GM12878 (cell line): Measurements from ENCODE around the gene RACK1. TPM values are rescaled to one million over a fixed set of nuclear protein-coding genes. Genes with fewer than 3 reads are reported as not detected.
A peak's percentile ranks its signal among the peaks of the same experiment; 100 is the strongest.

Experiments
- ATAC-seq: fragments of 200-7000 bp; cut with Tn5 transposase; 3 replicates; pipeline ENCODE4 v1.9.1; 2020; ENCODE audit warnings: mild to moderate bottlenecking, moderate library complexity
- BruUV-seq: library from RNA; stranded (reverse); fragments of 400-500 nt; replicated peaks from 2 replicates; lab custom pipeline; 2021; lab: Mats Ljungman, UMichigan
- CTCF ChIA-PET: fragments of 300-600 bp; sonication (Branson Sonifier 250); formaldehyde crosslinking; extraction: SDS; loops from one replicate; lab custom pipeline; 2021; ENCODE audit warnings: inconsistent platforms; lab: Yijun Ruan, JAX
- POLR2A ChIA-PET: fragments of 350-600 bp; formaldehyde crosslinking; extraction: SDS; loops from one replicate; lab custom pipeline; 2021; ENCODE audit warnings: inconsistent platforms; lab: Charles Lee
- RAD21 ChIA-PET: fragments of 300-600 bp; sonication (Branson Sonifier 250); formaldehyde crosslinking; loops from one replicate; lab custom pipeline; 2023; ENCODE audit warnings: antibody characterized with exemption; ENCODE audit not compliant: unreplicated experiment; lab: Charles Lee
- SMC1A ChIA-PET: fragments of 300-600 bp; sonication (Branson Sonifier 250); formaldehyde crosslinking; loops from one replicate; lab custom pipeline; 2023; ENCODE audit not compliant: unreplicated experiment, uncharacterized antibody; lab: Charles Lee
- DNase-seq: peaks from one replicate; pipeline ENCODE4 v3.0.0-alpha.2; 2011; ENCODE audit warnings: low read depth, low spot score
- FAIRE-seq: peaks from 3 replicates; lab custom pipeline; 2011; peaks lifted over from hg19 to GRCh38; lab: Jason Lieb, UNC
- H2AFZ ChIP-seq: 2 replicates; pipeline ENCODE4 v1.6.0; 2011; ENCODE audit warnings: low read depth, low read length, control low read depth; ENCODE audit not compliant: control insufficient read depth
- H3K27ac ChIP-seq: 2 replicates; pipeline ENCODE4 v1.5.1; 2011; ENCODE audit warnings: control low read depth; ENCODE audit not compliant: control insufficient read depth, insufficient read depth
- H3K27me3 ChIP-seq, 2 experiments: replicated peaks in 1 of 2; 2 replicates each; pipeline versions ENCODE4 v1.6.0 to v1.6.1; 2011; ENCODE audit warnings: low read length in 1 of 2; ENCODE audit not compliant: control insufficient read depth in 2 of 2, insufficient read depth in 2 of 2
- H3K36me3 ChIP-seq, 2 experiments: 2 replicates each; pipeline ENCODE4 v1.5.1; 2011; ENCODE audit warnings: low read length in 1 of 2; ENCODE audit not compliant: control insufficient read depth in 2 of 2, insufficient read depth in 2 of 2
- H3K4me1 ChIP-seq: 2 replicates; pipeline ENCODE4 v1.6.1; 2011; ENCODE audit warnings: mild to moderate bottlenecking, low read length, moderate library complexity, mixed read lengths; ENCODE audit not compliant: control insufficient read depth, insufficient read depth
- H3K4me2 ChIP-seq: 2 replicates; pipeline ENCODE4 v1.6.0; 2011; ENCODE audit warnings: control low read depth; ENCODE audit not compliant: control insufficient read depth, insufficient read depth
- H3K4me3 ChIP-seq: fragments of 200-600 bp; sonication (generic); 2 replicates; pipeline ENCODE4 v1.5.1; 2016
- H3K79me2 ChIP-seq: 2 replicates; pipeline ENCODE4 v1.6.0; 2011; ENCODE audit warnings: low read length; ENCODE audit not compliant: control insufficient read depth, insufficient read depth
- H3K9ac ChIP-seq: 2 replicates; pipeline ENCODE4 v1.8.0; 2011; ENCODE audit warnings: low read length, control low read depth, mixed read lengths; ENCODE audit not compliant: control insufficient read depth, insufficient read depth
- H3K9me3 ChIP-seq: replicated peaks from 3 replicates; pipeline ENCODE4 v1.5.1; 2011; ENCODE audit warnings: mild to moderate bottlenecking, low read length; ENCODE audit not compliant: control insufficient read depth, insufficient read depth
- H4K20me1 ChIP-seq: 2 replicates; pipeline ENCODE4 v1.6.0; 2011; ENCODE audit not compliant: control insufficient read depth, insufficient read depth
- CREB1 ChIP-seq: IDR thresholded peaks from 2 replicates; pipeline ENCODE4 v1.6.1; 2012; ENCODE audit warnings: low read depth, mild to moderate bottlenecking, inconsistent platforms
- FOXM1 ChIP-seq: IDR thresholded peaks from 2 replicates; pipeline ENCODE4 v1.6.1; 2012; ENCODE audit warnings: low read depth, mild to moderate bottlenecking, inconsistent platforms, low read length, moderate library complexity
- HDAC6 ChIP-seq: fragments of 200-600 bp; sonication (generic); IDR thresholded peaks from one replicate; pipeline ENCODE4 v1.8.0; 2017; ENCODE audit warnings: antibody characterized with exemption; ENCODE audit not compliant: unreplicated experiment
- JUNB ChIP-seq: IDR thresholded peaks from 2 replicates; pipeline ENCODE4 v1.6.1; 2016; ENCODE audit warnings: antibody characterized with exemption, mild to moderate bottlenecking
- POLR2A ChIP-seq: IDR thresholded peaks from 2 replicates; pipeline ENCODE4 v1.6.1; 2011; ENCODE audit warnings: low read depth, mild to moderate bottlenecking, low read length
- POLR2AphosphoS2 ChIP-seq: IDR thresholded peaks from 2 replicates; pipeline ENCODE4 v1.6.1; 2011; ENCODE audit warnings: low read depth, mild to moderate bottlenecking, low read length, improper control_type of control experiment, moderate library complexity
- POLR2AphosphoS5 ChIP-seq: IDR thresholded peaks from 2 replicates; pipeline ENCODE4 v1.6.1; 2011; ENCODE audit warnings: mild to moderate bottlenecking, low read length, inconsistent platforms
- WGBS: methylation state at CpG from one replicate; pipeline ENCODE4 v1.1.6; 2016; ENCODE audit warnings: low lambda C conversion rate; ENCODE audit not compliant: insufficient replicate concordance, insufficient coverage; ENCODE audit errors: missing lambda C conversion rate; 5-methylcytosine and 5-hydroxymethylcytosine counted together
- in situ Hi-C: fragments of 300-500 bp; cut with MboI; formaldehyde crosslinking; loops from 9 replicates; pipeline ENCODE4 v1.14.3; 2018; ENCODE audit warnings: mixed read lengths
- intact Hi-C: fragments of 100-400 bp; cut with micrococcal nuclease; formaldehyde crosslinking; loops from one replicate; pipeline ENCODE4 v1.14.2; 2022; ENCODE audit not compliant: unreplicated experiment
- polyA plus RNA-seq, 11 experiments: library from polyadenylated mRNA; depleted of rRNA in 4 of 11; unstranded in 6 of 11; stranded (reverse) in 5 of 11; fragments of >200 nt; fragmentation: Nextera tagmentation in 4 of 11; fragmentation: Illumina TruSeq in 1 of 11; extraction: Ambion mirVana in 4 of 11; extraction: Trizol in 1 of 11; gene quantifications; 1 replicate in 1 of 11; 2 replicates in 10 of 11; pipeline versions ENCODE4 v1.2.1 to v1.2.3, GENCODE V29; 2011 to 2016; ENCODE audit warnings: inconsistent platforms in 2 of 11, missing spikeins in 2 of 11, low read depth in 1 of 11
- total RNA-seq, 4 experiments: library from RNA; depleted of rRNA in 3 of 4; stranded (reverse); fragments of >200 nt in 3 of 4; fragmentation: Illumina TruSeq in 1 of 4; extraction: Trizol in 1 of 4; gene quantifications; 2 replicates each; pipeline versions ENCODE4 v1.2.1 to v1.2.3, GENCODE V29; 2013 to 2021
- TF ChIP-seq, protein P1 (sequence below), 3 experiments: IDR thresholded peaks in 2 of 3; conservative IDR thresholded peaks in 1 of 3; 2 replicates each; pipeline ENCODE4 v1.5.1; 2011; ENCODE audit warnings: low read depth in 3 of 3, low read length in 3 of 3, mild to moderate bottlenecking in 3 of 3, control low read depth in 2 of 3, moderate library complexity in 2 of 3, inconsistent platforms in 1 of 3, mixed read lengths in 1 of 3; ENCODE audit not compliant: control insufficient read depth in 2 of 3, insufficient read depth in 1 of 3; ENCODE audit errors: extremely low read depth in 1 of 3
- TF ChIP-seq, protein P2 (sequence below): fragments of 450-650 bp; IDR thresholded peaks from 2 replicates; pipeline ENCODE4 v1.6.1; 2016; ENCODE audit warnings: mild to moderate bottlenecking

The RACK1 gene
- total and polyA plus RNA-seq, 10 of the 15 experiments (the other 5 are each of a cell fraction or from before 2014, with no cell fraction given): 1,365 to 6,584 (median 4,167) TPM

DNA sequence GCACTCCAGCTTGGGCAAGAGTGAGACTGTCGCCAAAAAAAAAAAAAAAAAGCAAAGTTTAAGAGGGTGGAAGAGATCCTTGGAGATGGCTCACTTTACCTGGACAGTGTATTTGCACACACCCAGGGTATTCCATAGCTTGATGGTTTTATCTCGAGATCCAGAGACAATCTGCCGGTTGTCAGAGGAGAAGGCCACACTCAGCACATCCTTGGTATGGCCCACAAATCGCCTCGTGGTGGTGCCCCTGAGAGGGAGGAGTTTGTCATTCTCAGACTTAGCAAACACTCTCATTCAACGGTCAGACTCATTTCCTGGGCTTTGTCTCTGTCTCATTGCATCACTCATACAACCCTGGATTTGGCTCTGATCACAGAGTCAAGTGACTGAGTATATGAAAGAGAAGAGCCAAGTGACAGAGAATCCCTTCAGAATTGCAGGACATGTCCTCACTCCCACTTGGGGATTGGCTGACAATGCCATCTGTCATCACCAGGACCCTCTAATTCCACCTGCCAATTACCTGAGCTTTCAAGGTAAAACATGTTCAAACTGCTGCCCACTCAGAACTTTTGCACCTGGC lies 2.2 kb downstream of the RACK1 start (continued):
- TF ChIP-seq, protein P1, sequence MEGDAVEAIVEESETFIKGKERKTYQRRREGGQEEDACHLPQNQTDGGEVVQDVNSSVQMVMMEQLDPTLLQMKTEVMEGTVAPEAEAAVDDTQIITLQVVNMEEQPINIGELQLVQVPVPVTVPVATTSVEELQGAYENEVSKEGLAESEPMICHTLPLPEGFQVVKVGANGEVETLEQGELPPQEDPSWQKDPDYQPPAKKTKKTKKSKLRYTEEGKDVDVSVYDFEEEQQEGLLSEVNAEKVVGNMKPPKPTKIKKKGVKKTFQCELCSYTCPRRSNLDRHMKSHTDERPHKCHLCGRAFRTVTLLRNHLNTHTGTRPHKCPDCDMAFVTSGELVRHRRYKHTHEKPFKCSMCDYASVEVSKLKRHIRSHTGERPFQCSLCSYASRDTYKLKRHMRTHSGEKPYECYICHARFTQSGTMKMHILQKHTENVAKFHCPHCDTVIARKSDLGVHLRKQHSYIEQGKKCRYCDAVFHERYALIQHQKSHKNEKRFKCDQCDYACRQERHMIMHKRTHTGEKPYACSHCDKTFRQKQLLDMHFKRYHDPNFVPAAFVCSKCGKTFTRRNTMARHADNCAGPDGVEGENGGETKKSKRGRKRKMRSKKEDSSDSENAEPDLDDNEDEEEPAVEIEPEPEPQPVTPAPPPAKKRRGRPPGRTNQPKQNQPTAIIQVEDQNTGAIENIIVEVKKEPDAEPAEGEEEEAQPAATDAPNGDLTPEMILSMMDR (IDR thresholded peaks at IDR 0.05 in 2 of 3, conservative IDR thresholded peaks at IDR 0.05 in 1 of 3; ENCODE audit: control insufficient read depth in 2 of 3, extremely low read depth in 1 of 3, insufficient read depth in 1 of 3, low read depth in 3 of 3, low read length in 3 of 3): peak in 2 of 3 experiments; percentile 5 to 11; a peak in 1 of 6 replicates
- TF ChIP-seq JUNB: no peak

DNA sequence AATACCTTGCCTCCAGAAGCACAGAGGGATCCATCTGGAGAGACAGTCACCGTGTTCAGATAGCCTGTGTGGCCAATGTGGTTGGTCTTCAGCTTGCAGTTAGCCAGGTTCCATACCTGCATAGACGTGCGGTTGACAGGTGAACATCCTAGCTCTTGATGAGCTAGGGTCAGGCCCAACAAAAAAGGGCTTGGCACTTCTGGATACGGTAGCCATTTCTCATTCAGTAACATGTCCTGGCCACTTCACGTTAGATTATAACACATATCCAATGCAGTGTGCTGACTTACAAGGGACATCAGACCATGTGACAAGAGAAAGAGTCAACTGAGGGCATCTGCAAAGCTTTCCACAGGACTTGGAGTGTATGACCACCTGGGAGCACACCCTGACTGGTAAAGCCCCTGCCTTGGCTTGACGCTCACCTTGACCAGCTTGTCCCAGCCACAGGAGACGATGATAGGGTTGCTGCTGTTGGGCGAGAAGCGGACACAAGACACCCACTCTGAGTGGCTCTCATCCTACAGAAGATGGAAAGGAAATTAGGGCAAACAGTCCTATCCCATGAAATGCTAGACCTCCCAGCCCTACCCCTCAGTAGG lies 4.5 kb downstream of the RACK1 start:
- Histone ChIP-seq H3K4me2 (peak overlapping the region; percentile 15; the same call in 1 of the 2 replicates), H3K27me3 (no peaks in the 10 kb centered on the region), H3K36me3 (peaks cover 47 to 52% of the 10 kb centered on the region in 2 experiments), H3K9ac (no peak overlapping the region), H4K20me1 (peaks cover 17% of the 10 kb centered on the region), H3K27ac (no peak overlapping the region), H3K79me2 (peaks cover 58% of the 10 kb centered on the region), H3K4me1 (peaks cover 11% of the 10 kb centered on the region), H2AFZ (no peak overlapping the region), H3K4me3 (peak overlapping the region; percentile 18; the same call in 1 of the 2 replicates), H3K9me3 (no peaks in the 10 kb centered on the region)
- ATAC-seq (no peak), DNase-seq (no peak), FAIRE-seq (no peak)
- ChIA-PET POLR2A (interaction anchor here (0.9 to 1.2 kb wide), 3 partner anchors 11 to 38 kb away, joined by 3 to 4 read pairs (median 4); no protein-coding TSS in a partner anchor), CTCF (interaction anchor here (0.6 to 1.8 kb wide), 3 partner anchors 10 to 44 kb away, joined by 3 to 6 read pairs (median 3); no protein-coding TSS in a partner anchor), SMC1A (interaction anchor here (0.8 to 1.1 kb wide), 3 partner anchors 9 to 21 kb away, joined by 3 read pairs; no protein-coding TSS in a partner anchor), RAD21 (interaction anchor here (0.6 kb wide), 1 partner anchor 23 kb away, joined by 3 read pairs; no protein-coding TSS in a partner anchor)
- TF ChIP-seq CREB1 (no peak), FOXM1 (no peak), HDAC6 (no peak), POLR2AphosphoS2 (0 out of 2 replicates have a peak, but pooled peaks have one; percentile 13), POLR2A (peak; percentile 48), POLR2AphosphoS5 (peak; percentile 59; the same call in 1 of the 2 replicates)
- TF ChIP-seq, protein P2, sequence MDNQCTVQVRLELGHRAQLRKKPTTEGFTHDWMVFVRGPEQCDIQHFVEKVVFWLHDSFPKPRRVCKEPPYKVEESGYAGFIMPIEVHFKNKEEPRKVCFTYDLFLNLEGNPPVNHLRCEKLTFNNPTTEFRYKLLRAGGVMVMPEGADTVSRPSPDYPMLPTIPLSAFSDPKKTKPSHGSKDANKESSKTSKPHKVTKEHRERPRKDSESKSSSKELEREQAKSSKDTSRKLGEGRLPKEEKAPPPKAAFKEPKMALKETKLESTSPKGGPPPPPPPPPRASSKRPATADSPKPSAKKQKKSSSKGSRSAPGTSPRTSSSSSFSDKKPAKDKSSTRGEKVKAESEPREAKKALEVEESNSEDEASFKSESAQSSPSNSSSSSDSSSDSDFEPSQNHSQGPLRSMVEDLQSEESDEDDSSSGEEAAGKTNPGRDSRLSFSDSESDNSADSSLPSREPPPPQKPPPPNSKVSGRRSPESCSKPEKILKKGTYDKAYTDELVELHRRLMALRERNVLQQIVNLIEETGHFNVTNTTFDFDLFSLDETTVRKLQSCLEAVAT: no peak
- 88% methylated on average over 9 of the region's 9 CpGs for WGBS
- in situ Hi-C loops: no loop called here
- no TSS peak for BruUV-seq
- intact Hi-C loops: no loop called here
